Nephron progenitor cell (in vitro differentiated cells): ENCODE results near the gene SMARCA4.

Experiments used
- DNase-seq: peaks from one replicate; pipeline ENCODE4 v3.0.0; 2021
- H3K27ac Mint-ChIP-seq: 2 replicates; pipeline ENCODE4 v1.8.0; 2021; ENCODE audit warnings: mild to moderate bottlenecking, moderate library complexity, mixed read lengths
- H3K27me3 Mint-ChIP-seq: 2 replicates; pipeline ENCODE4 v1.8.0; 2021; ENCODE audit warnings: mild to moderate bottlenecking, low read depth, mixed read lengths; ENCODE audit not compliant: poor library complexity
- H3K36me3 Mint-ChIP-seq: 2 replicates; pipeline ENCODE4 v1.8.0; 2021; ENCODE audit warnings: low read depth, mixed read lengths
- H3K4me1 Mint-ChIP-seq: 2 replicates; pipeline ENCODE4 v1.8.0; 2021; ENCODE audit warnings: mixed read lengths
- H3K4me3 Mint-ChIP-seq: 2 replicates; pipeline ENCODE4 v1.8.0; 2021; ENCODE audit warnings: mild to moderate bottlenecking, moderate library complexity, mixed read lengths
- H3K9me3 Mint-ChIP-seq: 2 replicates; pipeline ENCODE4 v1.8.0; 2021; ENCODE audit warnings: mild to moderate bottlenecking, moderate library complexity, mixed read lengths
- CTCF ChIP-seq: fragments of 200-600 bp; sonication (generic); IDR thresholded peaks from 2 replicates; pipeline ENCODE4 v1.5.0; 2021; ENCODE audit warnings: antibody characterized with exemption

SMARCA4 gene

GRCh38 chr19:11025997-11026396 is 65.2 kb downstream of the SMARCA4 start:
- Mint-ChIP-seq H3K27ac (peak overlapping the region; percentile 68), H3K9me3 (no peaks in the 10 kb centered on the region), H3K27me3 (no peaks in the 10 kb centered on the region), H3K4me1 (no peaks in the 10 kb centered on the region), H3K4me3 (no peak overlapping the region), H3K36me3 (peaks cover 56% of the 10 kb centered on the region)
- DNase-seq: no peak
- no peak for TF ChIP-seq CTCF

GRCh38 chr19:11027381-11027780 is 66.6 kb downstream of the SMARCA4 start:
- Mint-ChIP-seq H3K9me3 (no peaks in the 10 kb centered on the region), H3K27me3 (no peaks in the 10 kb centered on the region), H3K4me1 (no peaks in the 10 kb centered on the region), H3K4me3 (no peak overlapping the region), H3K27ac (peak overlapping the region; percentile 97), H3K36me3 (peaks cover 51% of the 10 kb centered on the region)
- no peak for TF ChIP-seq CTCF
- DNase-seq: no peak

- DNase-seq: no peak
- H3K4me1 Mint-ChIP-seq: no peaks in the 10 kb centered on the region
- H3K9me3 Mint-ChIP-seq: no peaks in the 10 kb centered on the region
- peaks cover 52% of the 10 kb centered on the region for H3K36me3 Mint-ChIP-seq
- no peak for TF ChIP-seq CTCF
- H3K27me3 Mint-ChIP-seq: no peaks in the 10 kb centered on the region
- H3K4me3 Mint-ChIP-seq: no peak overlapping the region
- no peak overlapping the region for H3K27ac Mint-ChIP-seq
Measured at GRCh38 chr19:11028146-11028545, 67.3 kb downstream of the SMARCA4 start.

- DNase-seq: no peak
- H3K4me1 Mint-ChIP-seq: no peaks in the 10 kb centered on the region
- no peak for TF ChIP-seq CTCF
- H3K27ac Mint-ChIP-seq: peak overlapping the region; percentile 96
- peaks cover 67% of the 10 kb centered on the region for H3K36me3 Mint-ChIP-seq
- no peak overlapping the region for H3K4me3 Mint-ChIP-seq
- no peaks in the 10 kb centered on the region for H3K27me3 Mint-ChIP-seq
- H3K9me3 Mint-ChIP-seq: no peaks in the 10 kb centered on the region
Measured at GRCh38 chr19:11031421-11032070, 70.7 kb downstream of the SMARCA4 start.

- no peak for DNase-seq
- H3K36me3 Mint-ChIP-seq: peaks cover 74% of the 10 kb centered on the region
- H3K27me3 Mint-ChIP-seq: no peaks in the 10 kb centered on the region
- H3K27ac Mint-ChIP-seq: no peak overlapping the region
- no peaks in the 10 kb centered on the region for H3K9me3 Mint-ChIP-seq
- no peak overlapping the region for H3K4me3 Mint-ChIP-seq
- no peak for TF ChIP-seq CTCF
- H3K4me1 Mint-ChIP-seq: no peaks in the 10 kb centered on the region
Measured at GRCh38 chr19:11033251-11033650, 72.4 kb downstream of the SMARCA4 start.

GRCh38 chr19:11033763-11034162 is 72.9 kb downstream of the SMARCA4 start:
- TF ChIP-seq CTCF: no peak
- H3K4me3 Mint-ChIP-seq: no peak overlapping the region
- H3K36me3 Mint-ChIP-seq: peaks cover 78% of the 10 kb centered on the region
- H3K9me3 Mint-ChIP-seq: no peaks in the 10 kb centered on the region
- H3K4me1 Mint-ChIP-seq: no peaks in the 10 kb centered on the region
- no peak for DNase-seq
- no peak overlapping the region for H3K27ac Mint-ChIP-seq
- H3K27me3 Mint-ChIP-seq: no peaks in the 10 kb centered on the region
